Fibroblast of lung (primary cell): ENCODE data around the gene DDX20. TPM values are rescaled to one million over a fixed set of nuclear protein-coding genes. Genes with fewer than 3 reads are reported as not detected.
"Not testable (repeated sequence)": the region's sequence is repeated elsewhere in the genome, so short reads cannot be mapped to it uniquely, and the experiment has no call there.

Source experiments
- DNase-seq, 2 donors: peaks; one replicate each; pipeline versions ENCODE4 v3.0.0 to v3.0.0-alpha.2; 2010; ENCODE audit warnings: low read depth in 2 of 2
- H2AFZ ChIP-seq: 2 replicates; pipeline ENCODE4 v1.5.1; 2012; ENCODE audit warnings: low read length, control low read depth, inconsistent platforms
- H3K27ac ChIP-seq: 2 replicates; pipeline ENCODE4 v1.5.1; 2011; ENCODE audit warnings: low read length, control low read depth; ENCODE audit not compliant: insufficient read depth
- H3K27me3 ChIP-seq: 2 replicates; pipeline ENCODE4 v1.5.1; 2011; ENCODE audit warnings: mild to moderate bottlenecking, low read length; ENCODE audit not compliant: control insufficient read depth, insufficient read depth
- H3K36me3 ChIP-seq: 2 replicates; pipeline ENCODE4 v1.5.1; 2011; ENCODE audit warnings: low read length; ENCODE audit not compliant: control insufficient read depth, insufficient read depth
- H3K4me1 ChIP-seq: 2 replicates; pipeline ENCODE4 v1.5.1; 2011; ENCODE audit warnings: low read length; ENCODE audit not compliant: control insufficient read depth, insufficient read depth; ENCODE audit errors: extremely low read depth
- H3K4me2 ChIP-seq: 2 replicates; pipeline ENCODE4 v1.5.1; 2011; ENCODE audit warnings: low read length, control low read depth; ENCODE audit not compliant: insufficient read depth; ENCODE audit errors: extremely low read depth
- H3K4me3 ChIP-seq, 4 experiments: fragments of 200-600 bp in 1 of 4; sonication (generic) in 1 of 4; replicated peaks in 1 of 4; 2 replicates each; pipeline ENCODE4 v1.5.1; 2011 to 2016; ENCODE audit warnings: low read length in 4 of 4, low read depth in 3 of 4, mild to moderate bottlenecking in 3 of 4, control low read depth in 2 of 4, inconsistent platforms in 1 of 4, mixed read lengths in 1 of 4; ENCODE audit not compliant: insufficient read depth in 1 of 4; ENCODE audit errors: control extremely low read depth in 1 of 4
- H3K79me2 ChIP-seq: 2 replicates; pipeline ENCODE4 v1.5.1; 2012; ENCODE audit warnings: mild to moderate bottlenecking, low read length, inconsistent platforms; ENCODE audit not compliant: control insufficient read depth, insufficient read depth
- H3K9ac ChIP-seq: 2 replicates; pipeline ENCODE4 v1.5.1; 2011; ENCODE audit warnings: mild to moderate bottlenecking, low read length, control low read depth; ENCODE audit not compliant: insufficient read depth
- H3K9me3 ChIP-seq: 2 replicates; pipeline ENCODE4 v1.5.1; 2012; ENCODE audit warnings: low read depth, low read length; ENCODE audit not compliant: control insufficient read depth, insufficient read depth
- H4K20me1 ChIP-seq: 2 replicates; pipeline ENCODE4 v1.5.1; 2011; ENCODE audit warnings: low read length; ENCODE audit not compliant: control insufficient read depth, insufficient read depth; ENCODE audit errors: extremely low read depth
- EZH2 ChIP-seq: IDR thresholded peaks from 2 replicates; pipeline ENCODE4 v1.5.1; 2012; ENCODE audit warnings: low read length, control low read depth, mild to moderate bottlenecking; ENCODE audit errors: missing control alignments
- polyA plus RNA-seq, 2 donors: library from polyadenylated mRNA; depleted of rRNA in 1 of 2; stranded (reverse) in 1 of 2; unstranded in 1 of 2; fragments of >200 nt; gene quantifications; 2 replicates each; pipeline ENCODE4 v1.2.1, GENCODE V29; 2011 to 2012; ENCODE audit warnings: missing spikeins in 1 of 2
- total RNA-seq: library from RNA; depleted of rRNA; stranded (reverse); fragments of >200 nt; gene quantifications from 2 replicates; pipeline ENCODE4 v1.2.1, GENCODE V29; 2014
- TF ChIP-seq, protein P1 (sequence below), 2 donors: IDR thresholded peaks in 1 of 2; conservative IDR thresholded peaks in 1 of 2; 1 replicate in 1 of 2; 2 replicates in 1 of 2; pipeline ENCODE4 v1.5.1; 2011 to 2012; ENCODE audit warnings: low read length in 2 of 2, control low read depth in 1 of 2, inconsistent platforms in 1 of 2, low read depth in 1 of 2, mild to moderate bottlenecking in 1 of 2

DDX20 gene
- total and polyA plus RNA-seq, 2 donors (not counting 1 experiment from before 2014, with no cell fraction given), result 8.4 to 22.2 TPM

- Histone ChIP-seq H3K27ac (no peak overlapping the region), H3K4me3 (no peak overlapping the region), H3K27me3 (no peaks in the 10 kb centered on the region), H3K79me2 (no peaks in the 10 kb centered on the region), H4K20me1 (no peaks in the 10 kb centered on the region), H3K9me3 (no peaks in the 10 kb centered on the region), H2AFZ (no peak overlapping the region), H3K4me1 (no peaks in the 10 kb centered on the region), H3K4me2 (no peak overlapping the region), H3K36me3 (no peaks in the 10 kb centered on the region), H3K9ac (no peak overlapping the region)
- no peak for DNase-seq
- TF ChIP-seq, protein P1, sequence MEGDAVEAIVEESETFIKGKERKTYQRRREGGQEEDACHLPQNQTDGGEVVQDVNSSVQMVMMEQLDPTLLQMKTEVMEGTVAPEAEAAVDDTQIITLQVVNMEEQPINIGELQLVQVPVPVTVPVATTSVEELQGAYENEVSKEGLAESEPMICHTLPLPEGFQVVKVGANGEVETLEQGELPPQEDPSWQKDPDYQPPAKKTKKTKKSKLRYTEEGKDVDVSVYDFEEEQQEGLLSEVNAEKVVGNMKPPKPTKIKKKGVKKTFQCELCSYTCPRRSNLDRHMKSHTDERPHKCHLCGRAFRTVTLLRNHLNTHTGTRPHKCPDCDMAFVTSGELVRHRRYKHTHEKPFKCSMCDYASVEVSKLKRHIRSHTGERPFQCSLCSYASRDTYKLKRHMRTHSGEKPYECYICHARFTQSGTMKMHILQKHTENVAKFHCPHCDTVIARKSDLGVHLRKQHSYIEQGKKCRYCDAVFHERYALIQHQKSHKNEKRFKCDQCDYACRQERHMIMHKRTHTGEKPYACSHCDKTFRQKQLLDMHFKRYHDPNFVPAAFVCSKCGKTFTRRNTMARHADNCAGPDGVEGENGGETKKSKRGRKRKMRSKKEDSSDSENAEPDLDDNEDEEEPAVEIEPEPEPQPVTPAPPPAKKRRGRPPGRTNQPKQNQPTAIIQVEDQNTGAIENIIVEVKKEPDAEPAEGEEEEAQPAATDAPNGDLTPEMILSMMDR (conservative IDR thresholded peaks at IDR 0.05 in 1 of 2, IDR thresholded peaks at IDR 0.05 in 1 of 2; ENCODE audit: low read depth in 1 of 2, low read length in 2 of 2), result no peak
- no peak for TF ChIP-seq EZH2
Observed at GRCh38 chr1:111798580-111798979, 42.9 kb downstream of the DDX20 start.

GRCh38 chr1:111799722-111800121, 44.0 kb downstream of the DDX20 start:
- not testable (repeated sequence) for H2AFZ ChIP-seq, H3K4me2 ChIP-seq, H3K9me3 ChIP-seq, H4K20me1 ChIP-seq, H3K79me2 ChIP-seq, H3K27ac ChIP-seq, H3K4me3 ChIP-seq, H3K27me3 ChIP-seq, H3K36me3 ChIP-seq, H3K4me1 ChIP-seq, DNase-seq, H3K9ac ChIP-seq

DNA sequence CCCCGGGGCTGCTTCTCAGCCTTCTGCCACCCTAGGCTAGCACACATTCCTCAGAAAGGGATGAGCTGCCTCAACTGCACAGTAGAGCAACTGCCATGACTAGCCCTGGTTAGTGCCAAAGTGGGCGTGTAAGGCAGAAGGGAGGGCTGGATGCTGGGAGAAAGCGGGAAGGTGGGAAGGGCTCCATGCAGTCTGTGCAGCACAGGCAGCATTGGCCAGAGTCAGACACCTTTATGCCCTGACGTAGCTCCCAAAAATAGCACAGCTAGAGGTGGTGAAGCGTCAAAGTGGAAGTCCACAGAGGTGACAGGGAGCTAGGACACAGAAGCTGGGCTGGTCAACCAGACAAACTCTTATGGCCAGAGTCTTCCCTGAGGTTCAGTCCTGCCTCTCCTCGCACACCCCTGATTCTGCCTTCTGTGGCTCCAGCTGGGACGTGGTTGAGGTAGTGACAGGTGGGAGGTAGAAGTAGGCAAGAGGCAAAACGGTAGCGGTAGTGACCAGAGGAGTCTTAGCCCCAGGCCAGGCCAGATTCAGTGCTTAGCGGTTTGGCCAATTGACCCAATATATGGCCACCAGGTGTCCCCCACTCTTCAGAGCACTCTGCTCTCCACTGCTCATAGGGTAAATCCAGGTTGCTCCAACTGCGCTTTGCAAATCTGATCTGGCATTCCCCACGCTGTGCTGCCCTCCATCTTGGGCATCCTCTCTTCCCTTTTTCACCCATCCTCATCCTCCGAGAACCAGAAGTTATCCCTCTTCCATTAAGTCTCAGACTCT, 45.6 kb downstream of the DDX20 start:
- Histone ChIP-seq H2AFZ (no peak overlapping the region), H3K4me1 (no peaks in the 10 kb centered on the region), H4K20me1 (no peaks in the 10 kb centered on the region), H3K4me2 (no peak overlapping the region), H3K79me2 (no peaks in the 10 kb centered on the region), H3K36me3 (no peaks in the 10 kb centered on the region), H3K9me3 (no peaks in the 10 kb centered on the region), H3K9ac (no peak overlapping the region), H3K27me3 (peaks cover 3% of the 10 kb centered on the region), H3K4me3 (no peak overlapping the region), H3K27ac (no peak overlapping the region)
- TF ChIP-seq, protein P1 (conservative IDR thresholded peaks at IDR 0.05 in 1 of 2, IDR thresholded peaks at IDR 0.05 in 1 of 2; ENCODE audit: low read depth in 1 of 2, low read length in 2 of 2), result no peak
- no peak for TF ChIP-seq EZH2
- no peak for DNase-seq
